Measurements from ENCODE around the gene CMSS1.

CMSS1 gene

GRCh38 chr3:99990179-99990578 lies 172.5 kb downstream of the CMSS1 start:
- DNase-seq (ENCODE audit: low read depth in 2 of 2), result no peak

- DNase-seq (ENCODE audit: low read depth in 2 of 2), result no peak
Measured at GRCh38 chr3:99997293-99997692, 179.6 kb downstream of the CMSS1 start.

GRCh38 chr3:99999536-99999935 lies 181.9 kb downstream of the CMSS1 start:
- DNase-seq (ENCODE audit: low read depth in 2 of 2), result no peak

GRCh38 chr3:100001083-100001482 lies 183.4 kb downstream of the CMSS1 start:
- DNase-seq (ENCODE audit: low read depth in 2 of 2), result no peak

- DNase-seq (ENCODE audit: low read depth in 2 of 2), result no peak
Measured at GRCh38 chr3:100001526-100002270, 184.0 kb downstream of the CMSS1 start.

GRCh38 chr3:100002599-100003350 lies 185.1 kb downstream of the CMSS1 start:
- DNase-seq (ENCODE audit: low read depth in 2 of 2), result peak; percentile 64 to 68

- DNase-seq (ENCODE audit: low read depth in 2 of 2), result no peak
Measured at GRCh38 chr3:100003609-100004503, 186.2 kb downstream of the CMSS1 start.

- no peak for DNase-seq (ENCODE audit: low read depth in 2 of 2)
Measured at GRCh38 chr3:100004931-100005330, 187.3 kb downstream of the CMSS1 start.

- DNase-seq (ENCODE audit: low read depth in 2 of 2), result no peak
Measured at GRCh38 chr3:100005665-100006393, 188.2 kb downstream of the CMSS1 start.

GRCh38 chr3:100006570-100007271 lies 189.1 kb downstream of the CMSS1 start:
- no peak for DNase-seq (ENCODE audit: low read depth in 2 of 2)

- no peak for DNase-seq (ENCODE audit: low read depth in 2 of 2)
Measured at GRCh38 chr3:100007313-100007712, 189.7 kb downstream of the CMSS1 start.

GRCh38 chr3:100008081-100008698 lies 190.5 kb downstream of the CMSS1 start:
- no peak for DNase-seq (ENCODE audit: low read depth in 2 of 2)

- DNase-seq (ENCODE audit: low read depth in 2 of 2), result no peak
Measured at GRCh38 chr3:100009276-100010086, 191.8 kb downstream of the CMSS1 start.

- no peak for DNase-seq (ENCODE audit: low read depth in 2 of 2)
Measured at GRCh38 chr3:100010087-100010417, 192.4 kb downstream of the CMSS1 start.

- DNase-seq (ENCODE audit: low read depth in 2 of 2), result no peak
Measured at GRCh38 chr3:100018806-100019205, 201.1 kb downstream of the CMSS1 start.

- no peak for DNase-seq (ENCODE audit: low read depth in 2 of 2)
Measured at GRCh38 chr3:100019719-100020118, 202.1 kb downstream of the CMSS1 start.

- DNase-seq (ENCODE audit: low read depth in 2 of 2), result no peak
Measured at GRCh38 chr3:100020876-100021644, 203.4 kb downstream of the CMSS1 start.

GRCh38 chr3:100022506-100022905 lies 204.8 kb downstream of the CMSS1 start:
- DNase-seq (ENCODE audit: low read depth in 2 of 2), result no peak

GRCh38 chr3:100023150-100023549 lies 205.5 kb downstream of the CMSS1 start:
- DNase-seq (ENCODE audit: low read depth in 2 of 2), result no peak
